GM06990 (cell line): ENCODE measurements around the gene TTBK1.

Source experiments
- DNase-seq: peaks from one replicate; pipeline ENCODE4 v3.0.0-alpha.2; 2011; ENCODE audit not compliant: insufficient read length; ENCODE audit errors: extremely low read depth
- H3K27me3 ChIP-seq: replicated peaks from 2 replicates; pipeline ENCODE4 v1.6.0; 2011; ENCODE audit warnings: low read length; ENCODE audit not compliant: control insufficient read depth, insufficient read depth
- H3K36me3 ChIP-seq: 2 replicates; pipeline ENCODE4 v1.5.1; 2011; ENCODE audit warnings: low read length; ENCODE audit not compliant: control insufficient read depth, insufficient read depth
- H3K4me3 ChIP-seq: replicated peaks from 2 replicates; pipeline ENCODE4 v1.5.1; 2011; ENCODE audit warnings: low read depth, mild to moderate bottlenecking, control low read depth, low read length
- TF ChIP-seq, protein P1 (sequence below): IDR thresholded peaks from 2 replicates; pipeline ENCODE4 v1.5.1; 2011; ENCODE audit warnings: low read length, control low read depth, mild to moderate bottlenecking, inconsistent platforms; ENCODE audit not compliant: insufficient read depth, poor library complexity, severe bottlenecking

TTBK1 gene

DNA sequence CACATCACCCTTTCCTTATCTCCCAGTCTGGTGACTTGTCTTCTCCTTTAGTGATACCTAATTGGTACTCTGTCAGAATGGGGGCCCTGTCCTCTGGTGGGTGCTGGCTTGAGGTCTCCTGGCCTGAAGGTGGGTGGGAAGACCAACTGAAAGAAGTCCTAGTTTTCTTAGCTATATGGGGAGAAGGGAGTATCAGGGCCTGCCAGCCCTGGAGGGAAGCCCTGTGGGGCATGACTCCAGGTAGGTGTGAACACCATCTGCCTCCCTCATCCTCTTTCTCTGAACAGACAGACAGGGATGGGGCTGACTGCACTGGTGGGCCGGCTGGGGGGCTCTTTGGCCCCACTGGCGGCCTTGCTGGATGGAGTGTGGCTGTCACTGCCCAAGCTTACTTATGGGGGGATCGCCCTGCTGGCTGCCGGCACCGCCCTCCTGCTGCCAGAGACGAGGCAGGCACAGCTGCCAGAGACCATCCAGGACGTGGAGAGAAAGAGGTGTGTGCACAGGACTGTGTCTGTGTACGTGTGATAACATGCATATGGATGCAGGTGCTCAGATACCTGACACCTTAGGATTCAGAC lies 60.6 kb downstream of the TTBK1 start:
- Histone ChIP-seq H3K36me3 (no peaks in the 10 kb centered on the region; the same call in none of the 2 replicates), H3K4me3 (no peak overlapping the region), H3K27me3 (no peaks in the 10 kb centered on the region)
- TF ChIP-seq, protein P1, sequence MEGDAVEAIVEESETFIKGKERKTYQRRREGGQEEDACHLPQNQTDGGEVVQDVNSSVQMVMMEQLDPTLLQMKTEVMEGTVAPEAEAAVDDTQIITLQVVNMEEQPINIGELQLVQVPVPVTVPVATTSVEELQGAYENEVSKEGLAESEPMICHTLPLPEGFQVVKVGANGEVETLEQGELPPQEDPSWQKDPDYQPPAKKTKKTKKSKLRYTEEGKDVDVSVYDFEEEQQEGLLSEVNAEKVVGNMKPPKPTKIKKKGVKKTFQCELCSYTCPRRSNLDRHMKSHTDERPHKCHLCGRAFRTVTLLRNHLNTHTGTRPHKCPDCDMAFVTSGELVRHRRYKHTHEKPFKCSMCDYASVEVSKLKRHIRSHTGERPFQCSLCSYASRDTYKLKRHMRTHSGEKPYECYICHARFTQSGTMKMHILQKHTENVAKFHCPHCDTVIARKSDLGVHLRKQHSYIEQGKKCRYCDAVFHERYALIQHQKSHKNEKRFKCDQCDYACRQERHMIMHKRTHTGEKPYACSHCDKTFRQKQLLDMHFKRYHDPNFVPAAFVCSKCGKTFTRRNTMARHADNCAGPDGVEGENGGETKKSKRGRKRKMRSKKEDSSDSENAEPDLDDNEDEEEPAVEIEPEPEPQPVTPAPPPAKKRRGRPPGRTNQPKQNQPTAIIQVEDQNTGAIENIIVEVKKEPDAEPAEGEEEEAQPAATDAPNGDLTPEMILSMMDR: no peak
- no peak for DNase-seq

DNA sequence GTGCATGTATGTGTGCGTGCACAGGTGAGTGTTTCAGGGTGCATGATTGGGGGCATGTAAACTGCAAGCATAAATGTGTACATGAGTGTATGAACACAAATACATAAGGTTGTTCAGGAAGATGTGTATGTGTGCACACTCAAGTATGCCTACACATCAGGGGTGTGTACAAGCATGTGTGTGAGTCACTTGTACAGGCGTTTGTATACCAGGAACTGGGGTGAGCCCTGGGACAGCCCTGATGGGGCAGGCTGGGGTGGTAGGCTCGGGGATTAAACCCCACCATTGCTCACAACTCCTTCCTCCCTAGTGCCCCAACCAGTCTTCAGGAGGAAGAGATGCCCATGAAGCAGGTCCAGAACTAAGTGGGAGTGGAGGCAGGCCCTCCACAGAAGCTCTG lies 61.1 kb downstream of the TTBK1 start:
- Histone ChIP-seq H3K27me3 (no peaks in the 10 kb centered on the region), H3K4me3 (no peak overlapping the region), H3K36me3 (no peaks in the 10 kb centered on the region; the same call in none of the 2 replicates)
- TF ChIP-seq, protein P1: no peak
- no peak for DNase-seq

DNA sequence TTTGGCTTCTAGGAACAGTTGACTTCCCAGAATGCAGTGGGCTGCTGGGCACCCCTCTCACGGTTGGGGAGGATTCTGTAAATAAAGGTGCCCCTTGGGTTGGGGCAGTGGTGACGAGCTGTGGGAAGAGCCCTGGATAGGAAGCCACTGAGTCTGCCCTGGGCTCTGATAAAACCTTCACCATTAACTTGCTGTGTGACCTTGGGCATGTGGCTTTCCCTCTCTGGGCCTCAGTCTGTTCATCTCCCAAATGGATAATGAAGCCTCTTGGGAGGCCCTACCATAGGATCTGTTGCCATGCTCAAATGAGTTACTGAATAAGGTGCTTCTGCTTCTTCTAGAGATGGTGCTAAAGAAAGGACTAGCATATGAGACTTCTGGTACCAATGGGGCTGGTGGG lies 61.6 kb downstream of the TTBK1 start:
- Histone ChIP-seq H3K4me3 (no peak overlapping the region), H3K27me3 (no peaks in the 10 kb centered on the region), H3K36me3 (no peaks in the 10 kb centered on the region; the same call in none of the 2 replicates)
- TF ChIP-seq, protein P1: no peak
- no peak for DNase-seq

DNA sequence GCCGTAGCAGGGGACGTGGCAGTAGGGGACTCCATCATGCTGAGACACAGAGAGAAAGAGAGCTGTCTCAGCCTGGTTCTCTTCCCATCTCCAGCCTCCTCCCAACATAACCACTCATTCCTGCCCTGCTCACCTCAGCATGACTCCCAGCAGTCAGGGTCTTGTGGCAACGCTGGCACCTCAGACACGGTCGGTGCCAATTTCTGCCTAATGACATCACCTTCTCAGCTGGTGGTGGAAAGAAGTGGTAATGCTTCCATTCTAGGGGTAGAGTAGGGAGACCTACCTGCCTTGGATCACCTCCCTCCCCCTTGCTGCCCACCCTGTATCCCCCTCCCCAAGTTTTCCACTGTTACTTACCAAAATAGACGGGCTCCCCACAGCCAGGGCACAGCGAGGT lies 62.8 kb downstream of the TTBK1 start:
- TF ChIP-seq, protein P1: no peak
- DNase-seq: no peak
- no peaks in the 10 kb centered on the region; the same call in none of the 2 replicates for H3K36me3 ChIP-seq
- no peaks in the 10 kb centered on the region for H3K27me3 ChIP-seq
- H3K4me3 ChIP-seq: no peak overlapping the region

DNA sequence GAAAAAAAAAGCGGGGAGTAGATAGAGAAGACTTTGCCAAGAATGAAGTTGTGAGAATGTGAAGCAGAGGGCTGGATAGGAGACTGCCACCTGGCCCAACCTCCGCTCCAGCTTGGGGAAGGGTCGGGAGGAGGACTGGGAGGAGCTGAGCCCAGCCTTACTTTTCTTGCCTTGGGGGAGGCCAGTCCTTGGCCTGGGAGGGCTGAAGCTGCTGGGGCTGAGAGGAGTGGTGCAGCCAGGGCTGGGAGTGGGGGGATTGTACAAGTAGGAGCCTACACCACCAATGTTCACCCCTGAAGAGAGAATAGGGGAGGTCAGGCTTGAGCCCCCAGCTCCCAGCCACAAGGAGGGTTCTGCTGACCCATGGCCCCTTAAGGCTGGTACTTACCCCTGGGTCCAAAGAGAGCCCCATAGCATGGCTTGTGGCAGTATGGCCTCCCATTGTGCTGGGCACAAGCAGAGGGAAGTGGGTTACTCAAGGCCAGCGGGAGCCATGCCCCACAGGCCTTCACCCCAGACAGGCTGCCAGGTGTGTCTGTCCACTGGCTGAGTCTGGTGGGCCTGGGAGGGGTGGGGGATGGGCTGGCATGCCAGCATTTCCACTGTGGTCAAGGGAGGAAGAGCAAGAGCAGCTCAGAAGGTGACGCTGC lies 64.3 kb downstream of the TTBK1 start:
- Histone ChIP-seq H3K27me3 (no peaks in the 10 kb centered on the region), H3K4me3 (no peak overlapping the region), H3K36me3 (no peaks in the 10 kb centered on the region; the same call in none of the 2 replicates)
- no peak for DNase-seq
- TF ChIP-seq, protein P1: no peak
